HG03460 (cell line): ENCODE results near the gene ACACA.
"Not testable (repeated sequence)": the region's sequence is repeated elsewhere in the genome, so short reads cannot be mapped to it uniquely, and the experiment has no call there.

Source experiments
- ATAC-seq: cut with Tn5 transposase; IDR thresholded peaks from one replicate; pipeline ENCODE4 v1.9.1; 2021; ENCODE audit not compliant: unreplicated experiment

Gene ACACA

DNA sequence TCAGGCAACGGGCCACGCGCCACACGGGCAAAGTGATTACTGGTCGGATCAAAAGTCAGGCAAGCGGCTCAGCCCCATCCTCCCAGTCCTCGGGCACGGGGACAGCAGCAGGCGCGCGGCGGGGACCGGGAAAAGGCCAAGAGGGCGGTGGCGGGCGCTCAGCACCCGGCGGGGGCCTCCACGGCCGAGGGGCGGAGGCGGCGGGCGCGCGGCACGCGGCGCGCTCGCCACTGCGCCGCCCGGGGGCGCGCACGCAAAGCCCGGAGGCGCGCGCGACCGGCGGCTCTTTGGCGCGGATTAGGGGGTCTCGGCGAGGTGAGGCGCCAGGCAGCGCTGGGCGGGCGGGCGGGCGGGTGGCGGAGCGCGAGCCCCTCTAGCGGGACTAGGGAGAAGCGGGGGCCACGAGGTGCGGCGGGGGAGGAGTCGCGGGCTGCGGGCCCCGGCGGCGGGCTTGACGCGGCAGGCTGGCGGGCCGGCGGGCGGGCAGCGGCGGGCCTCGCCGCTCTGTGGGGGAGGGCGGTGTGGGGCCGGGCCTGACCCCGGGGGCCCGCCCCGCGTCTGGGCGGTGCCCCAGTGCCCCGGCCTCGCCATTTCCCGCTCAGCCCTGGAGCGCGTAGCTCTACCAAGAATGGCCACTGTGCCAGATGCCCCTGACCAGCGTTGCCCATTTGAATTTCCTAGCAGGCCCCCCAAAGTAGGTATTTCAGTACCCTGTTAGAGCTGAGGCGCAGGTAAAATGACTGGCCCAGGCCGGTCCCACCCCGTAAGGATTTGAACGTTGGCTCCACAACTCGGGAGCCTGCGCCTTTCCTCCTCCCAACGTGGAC is at the start of gene ACACA, which contains the start of gene TADA2A:
Gene ACACA, minus strand, starts transcription at position 202 of the 827 bp plus-strand sequence. CDS start 537 bp downstream, outside the sequence.
Gene TADA2A, plus strand, starts transcription at position 252 of the 827 bp plus-strand sequence. CDS start 4,480 bp downstream, outside the sequence.
- peak; percentile 77 for ATAC-seq

DNA sequence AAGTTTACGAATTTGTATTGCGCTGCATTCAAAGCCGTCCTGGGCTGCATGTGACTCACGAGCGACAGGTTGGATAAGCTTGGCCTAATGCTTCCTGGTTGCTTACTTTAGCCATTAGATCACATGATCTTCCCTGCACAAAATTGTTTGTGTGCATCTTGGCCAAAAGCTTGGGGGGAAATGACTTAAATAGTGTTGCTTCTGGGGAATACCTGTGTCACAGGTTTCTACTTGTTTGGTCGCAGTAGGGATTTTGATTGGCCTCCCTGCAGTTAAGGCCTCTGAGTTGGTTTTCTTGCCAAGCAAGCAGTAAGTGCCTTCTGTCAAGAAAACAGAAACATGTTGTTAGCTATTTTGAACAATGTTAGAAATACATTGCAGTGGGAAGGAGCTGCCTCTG is 43.5 kb upstream of the ACACA start:
- no peak for ATAC-seq

DNA sequence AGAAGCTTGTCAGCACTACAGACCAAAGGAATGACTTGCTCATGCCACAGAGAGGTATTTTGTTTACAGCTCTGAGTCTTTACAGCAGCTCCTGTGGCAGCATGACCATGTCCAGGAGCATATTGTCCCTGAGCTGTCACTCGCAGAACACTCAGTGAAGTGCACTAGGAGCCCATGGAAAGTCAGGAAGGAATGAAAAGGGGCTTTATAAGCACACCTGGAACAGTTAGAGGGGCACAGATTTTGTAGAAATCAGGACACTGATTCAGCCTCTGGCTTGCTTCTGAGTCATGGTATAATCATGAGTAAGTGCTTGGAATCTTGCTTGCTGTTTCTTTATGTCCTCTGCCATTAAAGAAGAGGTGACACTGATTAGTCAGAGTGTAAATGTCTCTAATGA is 41.0 kb upstream of the ACACA start:
- ATAC-seq: no peak

DNA sequence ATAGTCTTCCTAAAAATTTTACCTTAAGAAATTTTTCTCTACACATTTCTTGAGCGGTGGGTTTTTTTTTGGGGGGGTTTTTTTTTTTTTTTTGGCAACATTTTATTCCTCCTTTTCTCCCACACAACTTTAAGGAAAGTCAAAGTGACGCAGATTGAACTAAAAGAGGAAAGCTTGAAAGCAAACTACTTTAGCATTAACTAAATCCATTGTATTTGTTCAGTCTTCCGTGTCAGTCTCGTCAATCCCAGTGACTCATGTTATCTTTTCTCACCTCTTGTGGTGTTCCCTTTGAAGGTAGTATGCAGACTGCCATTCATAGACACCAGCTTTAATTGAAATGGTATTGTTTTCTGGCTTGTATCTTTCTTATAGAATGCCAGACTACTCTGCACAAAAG is 39.4 kb upstream of the ACACA start:
- ATAC-seq: no peak

DNA sequence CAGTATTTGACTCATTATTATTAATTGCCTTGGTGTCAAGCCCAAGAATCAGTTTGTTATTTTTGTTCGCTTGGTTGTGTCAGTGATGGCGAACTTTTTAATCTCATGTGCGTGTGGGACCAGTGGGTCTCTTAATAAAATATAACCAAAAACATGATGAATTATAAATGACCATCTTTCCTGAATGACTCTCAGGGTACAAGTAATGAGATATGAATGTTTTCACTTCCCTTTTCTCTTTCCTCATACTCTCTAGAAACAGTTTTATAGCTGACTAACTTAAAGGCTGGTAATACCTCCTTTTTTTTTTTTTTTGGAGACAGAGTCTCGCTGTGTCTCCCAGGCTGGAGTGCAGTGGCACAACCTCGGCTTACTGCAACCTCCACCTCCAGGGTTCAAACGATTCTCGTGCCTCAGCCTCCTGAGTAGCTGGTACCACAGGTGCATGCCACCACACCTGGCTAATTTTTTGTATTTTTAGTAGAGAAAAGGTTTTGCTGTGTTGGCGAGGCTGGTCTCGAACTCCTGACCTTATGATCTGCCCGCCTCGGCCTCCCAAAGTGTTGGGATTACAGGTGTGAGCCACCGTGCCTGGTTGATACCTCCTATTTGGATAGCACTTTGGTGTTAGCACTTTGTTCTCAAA is 34.9 kb upstream of the ACACA start:
- ATAC-seq: not testable (repeated sequence)

DNA sequence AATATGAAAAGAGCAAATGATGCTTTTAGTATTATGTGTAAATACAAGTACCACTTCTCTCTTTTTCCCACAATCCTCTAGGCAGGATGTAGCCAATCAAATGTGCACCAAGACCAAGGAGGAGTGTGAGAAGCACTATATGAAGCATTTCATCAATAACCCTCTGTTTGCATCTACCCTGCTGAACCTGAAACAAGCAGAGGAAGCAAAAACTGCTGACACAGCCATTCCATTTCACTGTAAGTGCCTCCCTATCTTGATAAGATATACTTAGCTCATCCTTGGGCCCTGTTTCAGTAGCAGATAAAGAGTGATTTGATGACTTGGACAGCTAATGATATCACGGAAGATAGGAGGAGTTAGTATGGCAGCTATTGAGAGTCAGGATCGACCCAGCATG is 33.8 kb upstream of the ACACA start:
- ATAC-seq: no peak

DNA sequence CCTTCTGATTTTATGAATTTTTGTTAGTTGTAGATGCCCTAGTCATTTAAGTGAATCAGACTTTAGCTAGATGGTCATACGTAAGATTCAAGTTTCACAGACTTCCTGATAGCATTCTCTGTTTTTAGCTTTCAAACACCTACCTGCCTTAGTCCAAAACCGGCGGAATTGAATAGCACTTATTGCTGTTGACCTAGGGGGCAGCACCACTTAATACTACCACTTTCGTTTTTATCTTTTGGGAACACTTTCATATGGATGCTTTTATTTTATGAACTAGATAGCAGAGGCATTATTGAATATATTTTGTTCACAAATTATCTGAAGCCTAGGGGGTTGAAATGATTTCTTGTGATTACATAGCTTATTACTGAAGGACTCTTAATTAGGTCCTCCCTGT is 31.5 kb upstream of the ACACA start:
- no peak for ATAC-seq

DNA sequence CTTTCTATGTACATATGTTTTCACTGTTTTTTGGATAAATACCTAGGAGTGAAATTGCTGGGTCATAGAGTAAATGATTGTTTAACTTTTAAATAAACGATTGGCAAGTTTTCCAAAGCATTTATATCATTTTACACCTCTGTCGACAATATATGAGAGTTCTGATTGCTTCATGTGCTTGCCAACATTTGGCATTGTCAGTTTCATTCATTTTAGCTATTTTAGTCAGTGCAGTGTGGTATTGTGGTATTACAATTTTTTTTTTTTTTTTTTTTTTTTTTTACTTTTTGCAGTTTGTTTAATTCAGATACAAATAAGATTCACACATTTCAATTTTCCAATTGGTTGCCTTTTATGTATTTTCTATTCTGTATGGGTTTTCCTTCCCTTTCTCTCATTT is 26.0 kb upstream of the ACACA start:
- no peak for ATAC-seq

DNA sequence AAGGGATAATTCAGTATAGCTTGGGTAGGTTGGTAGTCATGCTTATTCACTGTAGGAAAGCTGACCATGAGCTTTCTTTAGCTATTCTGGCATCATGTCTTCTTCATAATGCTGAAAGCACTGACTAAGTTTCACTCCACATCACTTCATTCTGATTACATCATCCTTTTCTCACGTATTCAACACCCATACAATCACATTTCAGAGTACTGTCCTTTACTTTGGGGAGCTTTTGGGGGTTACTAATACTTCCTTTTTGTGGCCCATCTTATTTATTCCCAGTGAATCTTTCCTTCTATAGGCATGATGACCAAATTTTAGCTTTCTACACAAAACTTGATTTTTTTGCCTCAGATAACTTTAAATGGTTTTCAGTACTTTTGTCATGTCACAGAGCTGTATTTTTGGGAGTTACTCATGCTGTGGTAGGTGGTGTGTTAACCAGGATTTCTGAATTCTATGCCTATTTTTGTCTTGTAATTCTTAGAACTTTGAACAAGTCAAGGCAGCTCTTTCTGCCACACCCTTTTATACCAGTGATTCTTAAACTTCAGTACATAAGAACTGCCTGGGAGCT is 23.5 kb upstream of the ACACA start:
- ATAC-seq: no peak

DNA sequence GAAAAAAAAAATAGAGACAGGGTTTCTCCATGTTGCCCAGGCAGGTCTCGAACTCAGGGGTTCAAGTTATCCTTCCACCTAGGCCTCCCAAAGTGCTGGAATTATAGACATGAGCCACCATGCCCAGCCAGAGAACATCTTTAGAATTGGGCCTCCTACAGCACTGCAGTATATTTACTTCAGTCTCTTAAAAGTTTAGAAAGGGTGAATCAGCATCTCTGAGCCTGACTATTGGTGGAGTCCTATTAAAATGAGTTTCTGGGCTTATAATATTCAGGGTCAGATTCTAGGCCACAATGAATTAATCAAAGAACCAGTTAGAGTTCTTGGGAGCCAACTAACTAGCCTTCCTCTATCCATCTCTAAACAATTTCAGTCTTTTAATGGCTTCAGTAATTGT is 22.8 kb upstream of the ACACA start:
- no peak for ATAC-seq

DNA sequence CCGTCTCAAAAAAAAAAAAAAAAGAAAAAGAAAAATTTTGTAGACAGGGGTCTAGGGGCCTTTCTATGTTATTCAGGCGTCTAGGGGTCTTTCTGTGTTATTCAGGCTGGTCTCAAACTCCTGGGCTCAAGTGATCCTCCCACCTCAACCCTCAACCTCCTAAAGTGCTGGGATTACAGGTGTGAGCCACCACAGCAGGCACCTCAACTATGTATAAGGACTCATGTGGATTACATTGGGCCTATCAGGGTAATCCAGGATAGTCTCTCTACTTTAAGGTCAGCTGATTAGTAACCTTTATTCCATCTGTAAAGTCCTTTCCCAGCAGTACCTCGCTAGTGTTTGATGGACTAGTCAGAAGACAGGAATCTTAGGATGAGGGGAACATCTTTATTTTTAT is 22.4 kb upstream of the ACACA start:
- no peak for ATAC-seq

DNA sequence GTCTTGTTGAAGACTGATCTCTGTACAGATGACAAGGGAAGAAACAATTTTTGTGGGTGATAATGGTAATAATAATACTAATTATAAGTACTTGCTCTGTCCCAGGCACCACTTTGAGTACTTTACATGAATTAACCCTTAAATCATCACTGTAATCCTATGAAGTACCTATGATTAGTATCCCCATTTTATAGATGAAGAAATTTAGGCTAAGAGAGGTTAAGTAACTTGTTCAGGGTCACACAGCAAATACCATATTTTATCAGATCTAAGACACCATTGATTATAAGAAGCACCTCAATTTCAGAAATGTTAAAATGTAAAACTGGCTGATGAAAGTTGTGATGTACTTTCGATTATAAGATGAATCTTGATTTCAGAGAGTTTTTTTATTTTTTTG is 18.6 kb upstream of the ACACA start:
- ATAC-seq: no peak

DNA sequence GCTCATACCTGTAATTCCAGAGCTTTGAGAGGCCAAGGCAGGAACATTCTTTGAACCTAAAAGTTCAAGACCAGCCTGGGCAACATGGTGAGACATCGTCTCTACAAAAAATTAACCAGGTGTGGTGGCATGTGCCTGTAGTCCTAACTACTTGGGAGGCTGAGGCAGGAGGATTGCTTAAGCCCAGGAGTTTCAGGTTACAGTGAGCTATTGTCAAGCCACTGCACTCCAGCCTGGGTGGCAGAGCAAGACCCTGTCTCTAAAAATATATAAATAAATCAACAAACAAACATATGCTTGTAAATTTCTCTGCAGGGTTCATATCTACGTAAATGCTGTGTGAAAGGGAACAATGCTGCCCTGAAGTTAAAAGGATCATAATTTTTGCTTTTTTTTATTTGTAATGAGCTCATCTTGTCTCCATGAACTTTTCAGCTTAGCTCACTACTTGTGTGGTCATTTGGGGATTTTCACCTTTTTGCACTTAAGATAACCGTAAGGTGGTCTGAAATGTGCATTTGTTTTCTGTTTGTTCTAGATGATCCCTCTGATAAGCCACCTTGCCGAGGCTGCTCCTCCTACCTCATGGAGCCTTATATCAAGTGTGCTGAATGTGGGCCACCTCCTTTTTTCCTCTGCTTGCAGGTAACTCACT is 16.5 kb upstream of the ACACA start:
- no peak for ATAC-seq

DNA sequence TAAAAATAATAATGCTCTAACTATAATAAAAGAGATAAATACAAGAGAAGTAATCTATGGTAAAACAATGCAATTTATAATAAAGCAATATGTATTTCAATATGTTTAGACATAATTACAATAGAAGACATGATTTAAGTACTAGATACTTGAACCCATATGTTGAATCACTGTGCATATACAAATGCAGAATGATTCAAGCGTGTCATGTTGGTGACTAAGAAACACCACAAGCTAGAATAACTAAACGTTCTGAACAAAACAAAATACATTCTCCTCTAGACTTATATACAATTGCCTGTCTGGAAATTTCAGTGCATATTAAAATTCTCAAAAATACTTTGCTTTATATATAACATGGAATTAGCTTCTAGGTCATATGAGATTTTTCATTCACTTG is 11.2 kb upstream of the ACACA start:
- no peak for ATAC-seq

DNA sequence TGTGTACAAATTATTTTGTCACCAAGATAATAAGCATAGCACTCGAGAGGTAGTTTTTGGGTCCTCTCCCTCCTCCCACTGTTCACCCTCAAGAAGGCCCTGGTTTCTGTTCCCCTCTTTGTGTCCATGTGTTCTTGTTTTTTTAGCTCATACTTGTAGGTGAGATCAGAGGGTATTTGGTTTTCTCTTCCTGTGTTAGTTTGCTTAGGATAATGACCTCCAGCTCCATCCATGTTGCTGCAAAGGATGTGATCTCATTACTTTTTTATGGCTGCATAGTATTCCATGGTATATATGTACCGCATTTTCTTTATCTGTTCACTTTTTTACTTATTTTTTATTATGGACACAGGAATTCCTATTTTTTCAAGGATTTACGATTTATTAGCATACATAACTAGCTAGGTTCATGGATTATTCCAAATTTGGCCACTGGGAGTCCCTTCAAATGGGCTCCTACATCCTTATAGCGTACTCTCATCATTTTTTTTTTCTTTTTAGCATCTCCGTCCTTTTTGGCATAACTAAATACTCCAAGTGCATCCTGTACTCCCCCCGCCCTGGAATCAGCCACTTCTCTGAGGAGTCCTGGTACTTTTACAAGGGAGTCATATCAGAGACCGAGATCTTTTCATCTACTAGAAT is 7.4 kb upstream of the ACACA start:
- ATAC-seq: no peak

DNA sequence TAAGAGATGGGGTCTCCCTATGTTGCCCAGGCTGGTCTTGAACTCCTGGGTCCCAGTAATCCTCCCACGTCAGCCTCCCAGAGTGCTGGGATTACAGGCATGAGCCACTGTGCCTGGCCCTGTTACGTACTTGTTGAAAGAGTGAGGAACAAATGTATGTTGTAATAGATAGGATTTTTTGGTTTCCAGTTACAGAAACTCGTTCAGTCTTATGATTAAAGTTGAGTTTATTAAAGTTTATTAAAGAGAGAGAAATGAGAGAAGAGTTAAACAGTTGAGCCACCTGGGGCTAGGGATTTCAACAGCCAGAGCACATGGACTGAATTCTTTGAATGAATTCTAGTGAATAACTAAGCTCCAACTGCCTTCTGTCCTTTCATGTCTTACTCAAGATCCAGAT is 3.7 kb upstream of the ACACA start:
- ATAC-seq: no peak

DNA sequence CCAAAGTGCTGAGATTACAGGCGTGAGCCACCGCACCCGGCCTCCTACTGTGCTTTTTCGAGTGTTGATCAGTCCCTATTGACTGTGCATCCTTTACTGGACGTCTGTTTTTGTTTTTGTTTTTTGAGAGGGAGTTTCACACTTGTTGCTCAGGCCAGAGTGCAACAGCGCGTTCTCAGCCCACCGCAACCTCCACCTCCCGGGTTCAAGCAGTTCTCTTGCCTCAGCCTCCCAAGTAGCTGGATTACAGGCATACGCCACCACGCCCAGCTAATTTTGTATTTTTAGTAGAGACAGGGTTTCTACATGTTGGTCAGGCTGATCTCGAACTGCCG is 1.5 kb upstream of the ACACA start:
- not testable (repeated sequence) for ATAC-seq

DNA sequence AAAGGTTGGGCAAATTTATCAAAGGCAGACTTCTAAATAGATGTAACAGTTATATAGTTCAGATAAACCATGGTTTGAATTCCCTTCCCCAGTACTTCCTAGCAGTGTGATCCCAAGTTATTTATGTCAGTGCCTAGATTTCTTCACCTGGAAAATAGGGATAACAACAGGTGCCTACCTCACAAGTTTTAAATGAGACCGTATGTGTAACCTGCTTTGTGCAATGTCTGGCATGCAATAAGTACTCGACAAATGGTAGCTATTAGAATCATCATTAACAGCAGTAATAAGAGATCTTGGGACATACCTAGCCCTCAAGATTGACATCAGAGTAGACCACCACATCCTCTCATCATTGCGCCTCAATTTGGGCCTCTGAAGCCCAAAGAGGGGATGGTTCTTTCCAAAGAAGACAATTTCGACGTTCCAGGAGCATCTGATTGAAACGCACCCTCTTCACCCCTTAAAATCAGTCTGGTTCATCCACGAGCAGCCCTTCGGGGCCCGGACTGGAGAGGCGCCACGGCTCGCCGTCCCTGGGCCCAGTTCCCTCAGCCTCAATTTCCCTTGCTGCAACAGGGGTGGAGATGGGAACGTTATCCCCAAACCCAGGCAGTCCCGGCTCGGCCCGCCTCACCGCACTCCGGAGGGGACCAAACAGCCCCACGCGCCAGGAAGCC is 541 bp downstream of the ACACA start:
- ATAC-seq: peak; percentile 28

DNA sequence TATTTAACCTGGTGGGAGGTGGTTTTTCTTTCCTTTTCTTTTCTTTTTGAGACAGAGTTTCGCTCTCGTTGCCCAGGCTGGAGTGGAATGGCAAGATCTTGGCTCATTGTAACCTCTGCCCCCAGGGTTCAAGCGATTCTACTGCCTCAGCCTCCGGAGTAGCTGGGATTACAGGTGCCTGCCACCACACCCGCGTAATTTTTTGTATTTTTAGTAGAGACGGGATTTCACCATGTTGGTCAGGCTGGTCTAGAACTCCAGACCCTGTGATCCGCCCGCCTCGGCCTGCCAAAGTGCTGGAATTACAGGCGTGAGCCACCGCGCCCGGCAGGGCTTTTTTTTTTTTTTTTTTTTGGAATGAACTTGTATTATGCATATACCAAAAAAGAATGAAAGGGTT is 1.1 kb downstream of the ACACA start:
- not testable (repeated sequence) for ATAC-seq

DNA sequence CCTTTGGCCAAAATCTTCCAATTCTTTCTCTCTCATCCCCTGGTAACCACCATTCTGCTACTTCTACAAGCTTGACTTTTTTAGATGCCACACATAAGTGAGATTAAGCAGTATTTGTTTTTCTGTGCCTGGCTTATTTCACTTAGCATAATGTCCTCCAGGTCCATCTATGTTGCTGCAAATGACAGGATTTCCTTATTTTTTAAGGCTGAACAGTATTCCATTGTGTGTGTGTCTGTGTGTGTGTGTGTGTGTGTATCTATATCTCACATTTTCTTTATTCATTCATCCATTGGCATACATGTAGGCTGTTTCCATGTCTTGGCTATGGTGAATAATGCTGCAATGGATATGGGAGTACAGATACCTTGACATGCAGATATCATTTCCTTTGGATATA is 6.1 kb downstream of the ACACA start:
- ATAC-seq: no peak
